ENCODE results near the gene SLC33A1. TPM values are rescaled to one million over a fixed set of nuclear protein-coding genes. Genes with fewer than 3 reads are reported as not detected.

The SLC33A1 gene
- total and polyA plus RNA-seq, 2 of the 8 experiments (the other 6 are each of a cell fraction or from before 2014, with no cell fraction given): 15.6 to 24.2 TPM

DNA sequence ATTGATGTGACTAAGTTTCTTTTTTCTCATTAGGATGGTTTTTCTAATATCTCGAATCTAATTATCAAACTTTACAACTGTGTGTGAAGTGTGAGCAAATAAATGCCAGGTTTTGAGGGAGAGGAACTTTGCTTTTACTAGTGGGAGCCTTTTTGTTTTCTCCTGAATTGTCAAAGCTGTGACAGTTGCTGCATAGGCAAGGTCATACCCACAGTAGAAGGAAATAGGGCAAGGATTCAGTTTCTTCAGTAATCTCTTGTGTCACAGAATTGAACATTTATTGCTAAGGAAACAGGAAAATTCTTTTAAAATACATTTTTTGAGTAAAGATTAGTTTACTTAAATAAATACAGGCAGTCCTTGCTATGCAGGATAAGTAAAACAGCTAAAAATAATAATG, 35.7 kb upstream of the SLC33A1 start:
- Histone ChIP-seq H3K4me2 (ENCODE audit: insufficient read depth in 1 of 2, low read depth in 2 of 2, low read length in 2 of 2) (no peak overlapping the region), H2BK20ac (ENCODE audit: low read length) (no peak overlapping the region), H3K4me1 (replicated peaks in 1 of 4; ENCODE audit: control insufficient read depth in 3 of 4, insufficient read depth in 4 of 4, low read length in 3 of 4) (no peaks in the 10 kb centered on the region), H3K9me3 (ENCODE audit: insufficient read depth in 2 of 2, low read depth in 1 of 2, low read length in 1 of 2) (no peaks in the 10 kb centered on the region), H4K8ac (ENCODE audit: extremely low read depth, insufficient read depth, low read length) (no peak overlapping the region), H3K23me2 (ENCODE audit: low read depth, low read length) (no peaks in the 10 kb centered on the region), H2BK5ac (ENCODE audit: low read depth, low read length) (no peak overlapping the region), H2BK15ac (ENCODE audit: low read length) (no peak overlapping the region), H3K18ac (ENCODE audit: extremely low read depth, low read length) (no peak overlapping the region), H3K27ac (ENCODE audit: low read depth, low read length) (no peak overlapping the region), H4K20me1 (replicated peaks in 1 of 2; ENCODE audit: control insufficient read depth in 1 of 2, insufficient read depth in 2 of 2, low read length in 2 of 2) (peaks cover 8% of the 10 kb centered on the region in 2 experiments), H2BK120ac (replicated peaks; ENCODE audit: low read depth, low read length) (no peak overlapping the region), H3K79me2 (ENCODE audit: control insufficient read depth in 1 of 2, insufficient read depth in 2 of 2, low read length in 2 of 2) (peaks cover 6 to 82% of the 10 kb centered on the region in 2 experiments; a peak in 3 of 4 replicates), H2AFZ (ENCODE audit: low read length) (no peak overlapping the region), H3K36me3 (ENCODE audit: control insufficient read depth in 2 of 4, insufficient read depth in 4 of 4, low read length in 3 of 4) (peaks cover 0 to 17% (median 5%) of the 10 kb centered on the region in 4 experiments; a peak in 4 of 8 replicates), H4K5ac (ENCODE audit: insufficient read length, low read depth, low read length) (no peak overlapping the region), H3K4me3 (ENCODE audit: extremely low read depth in 1 of 4, insufficient read depth in 2 of 4, low read depth in 3 of 4, low read length in 4 of 4) (no peak overlapping the region), H2AK5ac (ENCODE audit: low read depth, low read length) (no peak overlapping the region), H2BK12ac (ENCODE audit: low read depth, low read length) (no peak overlapping the region), H3K9ac (replicated peaks in 1 of 4; ENCODE audit: extremely low read depth in 1 of 4, low read depth in 3 of 4, low read length in 3 of 4) (no peak overlapping the region), H3K79me1 (ENCODE audit: low read depth, low read length) (0 out of 2 replicates have a peak, but pooled peaks cover 2% of the 10 kb centered on the region), H3K56ac (replicated peaks; ENCODE audit: insufficient read length, low read depth, low read length) (no peak overlapping the region), H3K23ac (ENCODE audit: insufficient read length) (no peak overlapping the region), H3K14ac (ENCODE audit: insufficient read length) (no peak overlapping the region), H3K4ac (replicated peaks; ENCODE audit: insufficient read length, low read depth, low read length) (no peak overlapping the region), H4K91ac (replicated peaks; ENCODE audit: insufficient read length, low read length) (no peak overlapping the region), H3K27me3 (replicated peaks in 1 of 4; ENCODE audit: control insufficient read depth in 3 of 4, extremely low read depth in 1 of 4, insufficient read depth in 3 of 4, low read length in 3 of 4) (no peaks in the 10 kb centered on the region)
- FAIRE-seq (no peak), DNase-seq (ENCODE audit: low read depth in 1 of 2, low spot score in 2 of 2) (no peak)
- WGBS, 2 experiments (ENCODE audit: extremely low coverage in 1 of 2, insufficient coverage in 1 of 2, insufficient read length in 1 of 2, insufficient replicate concordance in 2 of 2, low coverage in 1 of 2, low lambda C conversion rate in 2 of 2, missing lambda C conversion rate in 1 of 2): 80% methylated on average over 1 of the region's 1 CpG; no CpG with 5 or more reads in 1 of the 2 experiments
- no peak for TF ChIP-seq TBP (IDR thresholded peaks at IDR 0.05; ENCODE audit: low read depth, low read length)
- no peak for TF ChIP-seq TCF12 (IDR thresholded peaks at IDR 0.05; ENCODE audit: low read depth, low read length)
- TF ChIP-seq NANOG (IDR thresholded peaks at IDR 0.05; ENCODE audit: insufficient read depth, low read depth, low read length, poor library complexity, severe bottlenecking): no peak
- no peak for TF ChIP-seq CBX8 (IDR thresholded peaks at IDR 0.05; ENCODE audit: borderline replicate concordance, low read depth, low read length)
- no peak for TF ChIP-seq HDAC2 (IDR thresholded peaks at IDR 0.05; ENCODE audit: borderline replicate concordance in 1 of 2, low read depth in 2 of 2, low read length in 2 of 2)
- ChIA-PET CTCF (ENCODE audit: partially characterized antibody) (interaction anchor here (0.7 kb wide), 1 partner anchor 110 kb away, joined by 3 read pairs; no protein-coding TSS in a partner anchor), POLR2A (ENCODE audit: partially characterized antibody) (interaction anchor here (1.1 kb wide), 1 partner anchor 9 kb away, joined by 3 read pairs; no protein-coding TSS in a partner anchor)
